ENCODE measurements around the gene CACNA1D. TPM values are rescaled to one million over a fixed set of nuclear protein-coding genes. Genes with fewer than 3 reads are reported as not detected.

Gene CACNA1D
- total and polyA plus RNA-seq, 9 of the 15 experiments (the other 6 are each of a cell fraction or from before 2014, with no cell fraction given): 0.29 TPM; not detected in 8

DNA sequence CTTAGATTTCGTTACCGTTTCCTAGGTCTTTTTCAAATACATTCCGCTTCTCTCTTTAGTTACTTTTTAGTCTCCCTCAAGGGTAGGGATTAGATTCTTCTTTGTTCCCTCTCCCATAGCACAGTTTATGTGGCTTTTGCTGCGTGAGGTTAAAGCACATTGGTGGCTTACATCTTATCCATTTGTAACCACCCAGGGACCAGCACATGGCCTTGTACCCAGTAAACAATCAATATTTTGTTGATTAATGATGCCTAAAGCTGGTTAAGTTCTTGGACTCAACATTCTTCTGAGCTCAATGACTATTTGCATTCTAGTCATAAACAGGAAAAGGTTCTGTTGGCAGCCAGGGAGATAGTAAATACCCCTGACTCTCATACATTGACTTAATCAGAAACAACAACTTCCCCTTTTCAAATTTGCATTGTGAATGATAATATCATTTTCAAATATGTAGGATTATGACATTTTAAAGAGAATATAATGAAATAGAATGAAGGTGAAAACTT lies 60.2 kb downstream of the CACNA1D start:
- ChIA-PET POLR2A (no interaction called here), CTCF (ENCODE audit: low intra/inter-chr PET ratio) (no interaction called here)
- Histone ChIP-seq H3K27me3 (ENCODE audit: control insufficient read depth in 2 of 2, insufficient read depth in 2 of 2, low read length in 2 of 2) (peaks cover 3 to 15% of the 10 kb centered on the region in 2 experiments; a peak in 2 of 5 replicates), H3K79me2 (ENCODE audit: control insufficient read depth, insufficient read depth, low read length) (no peaks in the 10 kb centered on the region), H3K9me3 (replicated peaks; ENCODE audit: control insufficient read depth, insufficient read depth, low read depth, low read length) (no peaks in the 10 kb centered on the region), H3K36me3 (ENCODE audit: control insufficient read depth, insufficient read depth, low read length) (no peaks in the 10 kb centered on the region), H3K4me1 (replicated peaks in 1 of 2; ENCODE audit: control insufficient read depth in 2 of 2, insufficient read depth in 2 of 2, low read length in 2 of 2) (no peaks in the 10 kb centered on the region), H3K4me3 (no peak overlapping the region), H3K27ac (ENCODE audit: extremely low read depth, low read depth, low read length) (no peak overlapping the region), H3K9ac (ENCODE audit: insufficient read depth in 1 of 2, low read depth in 2 of 2, low read length in 2 of 2) (no peak overlapping the region), H4K20me1 (replicated peaks; ENCODE audit: control insufficient read depth, insufficient read depth, low read length) (no peaks in the 10 kb centered on the region; the same call in 1 of the 2 replicates), H3K9me1 (ENCODE audit: control insufficient read depth, insufficient read depth, low read length) (no peaks in the 10 kb centered on the region), H3K4me2 (ENCODE audit: insufficient read depth, low read length) (no peak overlapping the region), H2AFZ (ENCODE audit: low read depth, low read length) (no peak overlapping the region)
- intact Hi-C loops (cut with micrococcal nuclease) (no loop called here), in situ Hi-C loops (cut with MboI) (no loop called here)
- BruUV-seq (replicated peaks): no TSS peak
- no peak for DNase-seq (ENCODE audit: extremely low read depth in 1 of 4, low spot score in 3 of 4)
- 2% methylated on average over 4 of the region's 4 CpGs for WGBS (ENCODE audit: insufficient coverage, low coverage, missing lambda C conversion rate)
- FAIRE-seq: no peak
- ATAC-seq: no peak
- no peak for TF ChIP-seq ZNF311 (CRISPR knock-in tag; IDR thresholded peaks at IDR 0.05)
- no peak for TF ChIP-seq ZNF77 (CRISPR knock-in tag; IDR thresholded peaks at IDR 0.05)
- TF ChIP-seq ARNT (IDR thresholded peaks at IDR 0.05): no peak
- TF ChIP-seq PRMT5 (CRISPR knock-in tag; IDR thresholded peaks at IDR 0.05): no peak
- TF ChIP-seq TBL1XR1 (IDR thresholded peaks at IDR 0.05; ENCODE audit: low read length in 2 of 2): no peak
- no peak for TF ChIP-seq NR4A1 (CRISPR knock-in tag; IDR thresholded peaks at IDR 0.05)
- TF ChIP-seq NR4A1 (tag; IDR thresholded peaks at IDR 0.05): no peak
- TF ChIP-seq ZNF239 (CRISPR knock-in tag; IDR thresholded peaks at IDR 0.05): no peak
- no peak for TF ChIP-seq TCF15 (CRISPR knock-in tag; IDR thresholded peaks at IDR 0.05)
- no peak for TF ChIP-seq IRF9 (tag; IDR thresholded peaks at IDR 0.05)
- no peak for TF ChIP-seq ZNF197 (CRISPR knock-in tag; IDR thresholded peaks at IDR 0.05; ENCODE audit: low read depth)
- TF ChIP-seq ZKSCAN8 (CRISPR knock-in tag; IDR thresholded peaks at IDR 0.05): no peak
- no peak for TF ChIP-seq GATAD2A (IDR thresholded peaks at IDR 0.05)
- no peak for TF ChIP-seq ZZZ3 (IDR thresholded peaks at IDR 0.05)
- TF ChIP-seq, protein P1, sequence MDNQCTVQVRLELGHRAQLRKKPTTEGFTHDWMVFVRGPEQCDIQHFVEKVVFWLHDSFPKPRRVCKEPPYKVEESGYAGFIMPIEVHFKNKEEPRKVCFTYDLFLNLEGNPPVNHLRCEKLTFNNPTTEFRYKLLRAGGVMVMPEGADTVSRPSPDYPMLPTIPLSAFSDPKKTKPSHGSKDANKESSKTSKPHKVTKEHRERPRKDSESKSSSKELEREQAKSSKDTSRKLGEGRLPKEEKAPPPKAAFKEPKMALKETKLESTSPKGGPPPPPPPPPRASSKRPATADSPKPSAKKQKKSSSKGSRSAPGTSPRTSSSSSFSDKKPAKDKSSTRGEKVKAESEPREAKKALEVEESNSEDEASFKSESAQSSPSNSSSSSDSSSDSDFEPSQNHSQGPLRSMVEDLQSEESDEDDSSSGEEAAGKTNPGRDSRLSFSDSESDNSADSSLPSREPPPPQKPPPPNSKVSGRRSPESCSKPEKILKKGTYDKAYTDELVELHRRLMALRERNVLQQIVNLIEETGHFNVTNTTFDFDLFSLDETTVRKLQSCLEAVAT (IDR thresholded peaks at IDR 0.05): no peak
- no peak for TF ChIP-seq HIVEP1 (CRISPR knock-in tag; IDR thresholded peaks at IDR 0.05)

Data from K562 (cell line).